NT2/D1 (cell line): ENCODE results near the gene CYTH3.

Source experiments
- YY1 ChIP-seq: IDR thresholded peaks from 2 replicates; pipeline ENCODE4 v1.6.1; 2011; ENCODE audit not compliant: insufficient read length, insufficient read depth
- ZNF274 ChIP-seq: IDR thresholded peaks from 2 replicates; pipeline ENCODE4 v1.6.1; 2011; ENCODE audit warnings: mild to moderate bottlenecking, low read depth, low read length

DNA sequence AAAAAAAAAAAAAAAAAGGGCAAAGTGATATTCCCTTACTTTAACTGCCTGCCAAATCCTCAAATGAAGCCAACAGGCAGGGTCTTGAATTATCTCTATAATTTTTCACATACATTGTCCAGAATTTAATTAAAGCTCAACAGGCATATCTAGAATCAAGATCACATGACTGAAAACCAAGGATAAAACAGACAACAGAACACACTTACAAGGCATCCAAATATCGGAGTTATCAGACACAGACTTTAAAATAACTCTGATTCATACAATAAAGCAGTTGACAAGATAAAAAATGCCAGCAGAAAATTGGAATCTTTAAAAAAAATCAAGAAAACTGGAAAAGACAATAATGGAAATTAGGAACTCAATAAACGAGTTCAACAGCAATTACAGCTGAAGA is 10.7 kb downstream of the CYTH3 start:
- no peak for TF ChIP-seq YY1
- no peak for TF ChIP-seq ZNF274
